OCI-LY1 (cell line): ENCODE measurements around the gene SEC23IP.
A peak's percentile ranks its signal among the peaks of the same experiment; 100 is the strongest.
"Not testable (repeated sequence)": the region's sequence is repeated elsewhere in the genome, so short reads cannot be mapped to it uniquely, and the experiment has no call there.

Source experiments
- H2AFZ ChIP-seq: fragments of 200-600 bp; sonication (generic), shearing (Covaris generic); 2 replicates; pipeline ENCODE4 v1.6.0; 2014; ENCODE audit warnings: antibody characterized with exemption, mild to moderate bottlenecking, low read length
- H3F3A ChIP-seq: fragments of 200-600 bp; sonication (generic), shearing (Covaris generic); 2 replicates; pipeline ENCODE4 v1.6.0; 2014; ENCODE audit warnings: mild to moderate bottlenecking, antibody characterized with exemption, low read length, moderate library complexity; ENCODE audit not compliant: insufficient read depth
- H3K27ac ChIP-seq: fragments of 200-600 bp; sonication (generic); 2 replicates; pipeline ENCODE4 v1.5.1; 2014; ENCODE audit warnings: low read length, mixed run types, mild to moderate bottlenecking, low read depth; ENCODE audit not compliant: poor library complexity, severe bottlenecking
- H3K27me3 ChIP-seq: fragments of 200-600 bp; sonication (generic); 2 replicates; pipeline ENCODE4 v1.6.0; 2014; ENCODE audit warnings: antibody characterized with exemption, mild to moderate bottlenecking, low read length, moderate library complexity; ENCODE audit not compliant: insufficient read depth
- H3K36me3 ChIP-seq: fragments of 200-600 bp; sonication (generic); 2 replicates; pipeline ENCODE4 v1.6.1; 2014; ENCODE audit warnings: mild to moderate bottlenecking, antibody characterized with exemption, low read length, moderate library complexity, mixed read lengths; ENCODE audit not compliant: insufficient read depth
- H3K4me1 ChIP-seq: fragments of 200-600 bp; sonication (generic); 2 replicates; pipeline ENCODE4 v1.5.1; 2014; ENCODE audit warnings: mild to moderate bottlenecking, low read length, moderate library complexity; ENCODE audit not compliant: insufficient read depth, severe bottlenecking
- H3K4me2 ChIP-seq: fragments of 200-600 bp; sonication (generic), shearing (Covaris generic); 2 replicates; pipeline ENCODE4 v1.6.1; 2014; ENCODE audit warnings: low read length
- H3K4me3 ChIP-seq: fragments of 200-600 bp; sonication (generic); 2 replicates; pipeline ENCODE4 v1.5.1; 2014; ENCODE audit warnings: low read length, low read depth, mild to moderate bottlenecking, mixed read lengths; ENCODE audit not compliant: poor library complexity, severe bottlenecking
- H3K79me2 ChIP-seq: fragments of 200-600 bp; shearing (Covaris generic); 2 replicates; pipeline ENCODE4 v1.6.1; 2016; ENCODE audit warnings: mixed run types, low read length, mixed read lengths; ENCODE audit not compliant: insufficient read depth
- H3K9ac ChIP-seq: fragments of 200-600 bp; sonication (generic), shearing (Covaris generic); 2 replicates; pipeline ENCODE4 v1.6.1; 2014; ENCODE audit warnings: mild to moderate bottlenecking, low read length, mixed read lengths
- H3K9me2 ChIP-seq: fragments of 200-600 bp; sonication (generic), shearing (Covaris generic); 2 replicates; pipeline ENCODE4 v1.6.1; 2014; ENCODE audit warnings: low read depth, mild to moderate bottlenecking, low read length, mixed read lengths
- H3K9me3 ChIP-seq: fragments of 200-600 bp; shearing (Covaris generic); 2 replicates; pipeline ENCODE4 v1.6.1; 2014; ENCODE audit warnings: low read length, mixed read lengths
- H4K20me1 ChIP-seq: fragments of 200-600 bp; sonication (generic), shearing (Covaris generic); 2 replicates; pipeline ENCODE4 v1.6.0; 2016; ENCODE audit warnings: mild to moderate bottlenecking, low read length; ENCODE audit not compliant: insufficient read depth
- EZH2 ChIP-seq: fragments of 200-600 bp; sonication (generic), shearing (Covaris generic); IDR thresholded peaks from 2 replicates; pipeline ENCODE4 v1.8.0; 2017; ENCODE audit warnings: borderline replicate concordance, mixed run types, mild to moderate bottlenecking, antibody characterized with exemption, low read length, moderate library complexity, mixed read lengths
- TF ChIP-seq, protein P1 (sequence below): fragments of 200-600 bp; sonication (generic), shearing (Covaris generic); IDR thresholded peaks from 2 replicates; pipeline ENCODE4 v1.5.1; 2017; ENCODE audit warnings: mild to moderate bottlenecking, antibody characterized with exemption, low read length, moderate library complexity, mixed read lengths

SEC23IP gene

DNA sequence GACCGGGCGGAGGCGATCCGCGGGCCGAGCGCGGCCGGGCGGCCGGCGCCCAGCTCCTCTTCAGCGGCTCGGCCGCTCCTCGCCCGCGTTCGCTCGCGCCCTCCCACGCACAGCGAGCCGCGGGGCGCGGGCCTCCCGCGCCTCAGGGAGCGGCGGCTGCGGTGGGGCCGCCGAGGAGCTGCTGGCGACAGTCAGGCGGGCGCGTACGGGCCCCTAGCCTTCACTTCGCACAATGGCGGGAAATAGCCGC lies 20.0 kb upstream of the SEC23IP start, which contains the start of gene MCMBP:
Gene MCMBP, minus strand, starts transcription at position 234 of the 250 bp plus-strand sequence. CDS start 259 bp downstream, outside the sequence.
- H3K9ac ChIP-seq = peak within 1 kb of the TSS; percentile 75
- H3K4me1 ChIP-seq = peaks cover 50% of the 10 kb centered on the region
- H3K27ac ChIP-seq = peak within 1 kb of the TSS; percentile 58
- no peaks in the 10 kb centered on the region for H3K9me2 ChIP-seq
- no peaks in the 10 kb centered on the region for H3K36me3 ChIP-seq
- H3K4me2 ChIP-seq = peak within 1 kb of the TSS; percentile 86
- peak within 1 kb of the TSS; percentile 59 for H2AFZ ChIP-seq
- no peaks in the 10 kb centered on the region for H3F3A ChIP-seq
- no peaks in the 10 kb centered on the region for H4K20me1 ChIP-seq
- H3K4me3 ChIP-seq = peak within 1 kb of the TSS; percentile 77
- no peak for TF ChIP-seq EZH2
- TF ChIP-seq, protein P1, sequence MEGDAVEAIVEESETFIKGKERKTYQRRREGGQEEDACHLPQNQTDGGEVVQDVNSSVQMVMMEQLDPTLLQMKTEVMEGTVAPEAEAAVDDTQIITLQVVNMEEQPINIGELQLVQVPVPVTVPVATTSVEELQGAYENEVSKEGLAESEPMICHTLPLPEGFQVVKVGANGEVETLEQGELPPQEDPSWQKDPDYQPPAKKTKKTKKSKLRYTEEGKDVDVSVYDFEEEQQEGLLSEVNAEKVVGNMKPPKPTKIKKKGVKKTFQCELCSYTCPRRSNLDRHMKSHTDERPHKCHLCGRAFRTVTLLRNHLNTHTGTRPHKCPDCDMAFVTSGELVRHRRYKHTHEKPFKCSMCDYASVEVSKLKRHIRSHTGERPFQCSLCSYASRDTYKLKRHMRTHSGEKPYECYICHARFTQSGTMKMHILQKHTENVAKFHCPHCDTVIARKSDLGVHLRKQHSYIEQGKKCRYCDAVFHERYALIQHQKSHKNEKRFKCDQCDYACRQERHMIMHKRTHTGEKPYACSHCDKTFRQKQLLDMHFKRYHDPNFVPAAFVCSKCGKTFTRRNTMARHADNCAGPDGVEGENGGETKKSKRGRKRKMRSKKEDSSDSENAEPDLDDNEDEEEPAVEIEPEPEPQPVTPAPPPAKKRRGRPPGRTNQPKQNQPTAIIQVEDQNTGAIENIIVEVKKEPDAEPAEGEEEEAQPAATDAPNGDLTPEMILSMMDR = no peak
- no peaks in the 10 kb centered on the region for H3K9me3 ChIP-seq
- H3K79me2 ChIP-seq = peaks cover 44% of the 10 kb centered on the region
- no peaks in the 10 kb centered on the region for H3K27me3 ChIP-seq

DNA sequence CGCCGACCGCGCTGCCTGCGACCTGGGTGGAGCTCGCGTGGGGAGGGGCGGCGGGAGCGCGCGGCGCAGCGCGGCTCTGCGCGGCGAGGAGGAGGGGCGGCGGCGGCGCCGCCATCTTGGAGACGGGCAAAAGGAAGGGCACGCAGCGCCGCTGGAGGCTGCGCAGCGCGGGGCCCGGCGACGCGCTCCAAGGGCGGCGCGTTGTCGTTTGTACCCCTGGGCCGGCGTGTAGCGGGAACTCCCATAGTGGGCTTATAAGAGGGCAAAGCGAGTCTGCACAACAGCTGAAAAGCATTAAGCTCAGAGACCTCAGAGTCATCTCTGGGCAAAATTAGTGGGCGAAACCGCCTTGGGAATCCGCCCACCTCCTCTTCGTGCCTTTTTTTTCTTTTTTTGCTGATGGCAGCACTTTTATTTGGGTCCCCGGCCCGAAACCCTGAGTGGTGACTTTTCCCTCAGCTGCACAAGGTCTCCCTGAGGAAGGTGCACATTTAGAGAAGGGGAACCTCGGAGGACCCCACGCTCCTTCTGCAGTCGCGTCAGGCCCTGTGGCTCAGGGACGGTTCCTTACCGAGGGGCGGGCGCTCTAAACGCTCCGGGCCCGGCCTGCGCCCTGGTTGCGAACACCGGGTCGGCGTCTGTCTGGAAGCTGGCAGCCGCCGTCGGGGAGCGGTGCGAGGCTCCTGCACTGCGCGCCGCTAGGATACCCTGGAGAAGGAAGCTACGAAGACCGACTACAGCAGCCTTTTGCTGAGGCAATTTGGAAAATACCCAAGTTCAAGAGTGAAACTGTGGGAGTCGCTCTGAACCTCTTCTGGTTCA lies 19.5 kb upstream of the SEC23IP start:
- Histone ChIP-seq H3K9me2 (no peaks in the 10 kb centered on the region), H2AFZ (peak overlapping the region; percentile 59), H3K27me3 (no peaks in the 10 kb centered on the region), H3K9ac (peak overlapping the region; percentile 75), H3K9me3 (no peaks in the 10 kb centered on the region), H3K4me2 (peak overlapping the region; percentile 86), H3K4me1 (peaks cover 45% of the 10 kb centered on the region), H3K36me3 (no peaks in the 10 kb centered on the region), H3K4me3 (peak overlapping the region; percentile 77), H3F3A (no peaks in the 10 kb centered on the region), H3K79me2 (peaks cover 39% of the 10 kb centered on the region), H4K20me1 (no peaks in the 10 kb centered on the region), H3K27ac (peak overlapping the region; percentile 58)
- TF ChIP-seq, protein P1 = no peak
- no peak for TF ChIP-seq EZH2

DNA sequence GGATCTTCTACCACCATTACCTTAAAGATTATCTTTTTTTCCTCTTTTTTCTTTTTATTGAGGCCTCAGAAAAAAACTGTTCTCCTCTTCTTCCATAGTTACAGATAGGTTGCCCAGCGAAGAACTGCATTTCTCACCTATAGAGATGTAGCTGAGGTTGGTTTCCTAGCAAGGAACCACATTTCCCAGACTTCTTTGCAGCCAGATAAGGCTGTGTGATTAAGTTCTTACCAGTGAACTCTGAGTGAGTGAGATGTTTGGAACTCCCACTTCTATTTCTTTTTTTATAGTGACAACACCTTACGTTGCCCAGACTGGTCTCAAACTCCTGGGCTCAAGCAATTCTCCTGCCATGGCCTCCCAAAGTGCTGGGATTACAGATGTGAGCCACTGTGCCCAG lies 14.0 kb upstream of the SEC23IP start:
- H4K20me1 ChIP-seq = no peaks in the 10 kb centered on the region
- no peaks in the 10 kb centered on the region for H3K79me2 ChIP-seq

DNA sequence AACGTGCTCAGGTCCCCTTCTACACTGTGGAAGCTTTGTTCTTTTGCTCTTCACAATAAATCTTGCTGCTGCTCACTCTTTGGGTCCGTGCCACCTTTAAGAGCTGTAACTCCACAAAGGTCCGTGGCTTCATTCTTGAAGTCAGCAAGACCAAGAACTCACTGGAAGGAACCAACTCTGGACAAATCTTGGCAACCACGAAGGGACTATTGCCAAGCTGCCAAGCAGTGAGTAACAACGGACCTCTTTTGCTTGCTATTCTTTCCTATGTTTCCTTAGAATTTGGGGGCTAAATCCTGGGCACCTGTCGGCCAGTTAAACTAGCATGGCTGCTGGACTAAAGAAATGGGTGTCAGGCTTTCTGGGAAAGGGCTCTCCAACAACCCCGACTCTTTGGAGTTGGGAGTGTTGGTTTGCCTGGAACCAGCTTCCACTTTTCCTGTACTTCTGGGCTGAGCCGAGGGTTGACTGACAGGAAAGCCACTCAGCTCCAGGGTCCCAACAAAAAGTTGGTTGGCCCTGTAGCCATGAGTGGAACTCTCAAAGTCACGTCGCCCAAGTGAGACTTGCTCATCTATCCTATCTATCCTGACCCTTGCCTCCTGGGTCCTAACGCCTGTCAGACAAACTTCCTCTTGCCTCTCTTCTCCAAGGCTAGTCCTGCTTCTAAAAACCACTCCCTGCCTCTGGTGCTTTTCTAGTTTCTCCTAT lies 8.5 kb upstream of the SEC23IP start:
- H3K27me3 ChIP-seq, H3K4me1 ChIP-seq, H3K4me3 ChIP-seq, H3K27ac ChIP-seq, H3K9me3 ChIP-seq, H3K79me2 ChIP-seq, H3K36me3 ChIP-seq, H3F3A ChIP-seq, H4K20me1 ChIP-seq, H2AFZ ChIP-seq, H3K9ac ChIP-seq, H3K9me2 ChIP-seq, H3K4me2 ChIP-seq: not testable (repeated sequence)

More for the DNA sequence above, 14.0 kb upstream of the SEC23IP start:
- Histone ChIP-seq H3K27me3 (no peaks in the 10 kb centered on the region), H3K9me3 (no peaks in the 10 kb centered on the region), H3K9ac (no peak overlapping the region), H3K36me3 (no peaks in the 10 kb centered on the region), H3K27ac (no peak overlapping the region), H3K9me2 (no peaks in the 10 kb centered on the region), H2AFZ (no peak overlapping the region), H3K4me3 (no peak overlapping the region), H3F3A (no peaks in the 10 kb centered on the region), H3K4me1 (peaks cover 6% of the 10 kb centered on the region), H3K4me2 (no peak overlapping the region)
- TF ChIP-seq, protein P1 = no peak
- no peak for TF ChIP-seq EZH2

DNA sequence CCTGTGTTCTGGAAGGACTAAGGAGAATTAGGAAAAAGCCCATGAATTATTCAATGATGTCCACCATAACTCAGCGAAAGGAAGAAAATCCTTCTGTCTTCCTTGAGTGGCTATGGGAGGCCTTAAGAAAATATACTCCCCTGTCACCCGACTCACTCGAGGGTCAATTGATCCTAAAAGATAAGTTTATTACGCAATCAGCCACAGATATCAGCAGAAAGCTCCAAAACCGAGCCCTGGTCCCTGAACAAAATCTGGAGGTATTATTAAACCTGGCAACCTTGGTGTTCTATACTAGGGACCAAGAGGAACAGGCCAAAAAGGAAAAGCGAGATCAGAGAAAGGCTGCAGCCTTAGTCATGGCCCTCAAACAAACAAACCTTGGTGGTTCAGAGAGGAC lies 6.5 kb upstream of the SEC23IP start:
- H3K9me3 ChIP-seq, H3K27ac ChIP-seq, H4K20me1 ChIP-seq, H3K4me3 ChIP-seq, H3K4me2 ChIP-seq, H3K4me1 ChIP-seq, H3K79me2 ChIP-seq, H3K9me2 ChIP-seq, H3K36me3 ChIP-seq, H3K27me3 ChIP-seq, H2AFZ ChIP-seq, H3F3A ChIP-seq, H3K9ac ChIP-seq: not testable (repeated sequence)
